ENCODE data around the gene CLEC19A.

DNA sequence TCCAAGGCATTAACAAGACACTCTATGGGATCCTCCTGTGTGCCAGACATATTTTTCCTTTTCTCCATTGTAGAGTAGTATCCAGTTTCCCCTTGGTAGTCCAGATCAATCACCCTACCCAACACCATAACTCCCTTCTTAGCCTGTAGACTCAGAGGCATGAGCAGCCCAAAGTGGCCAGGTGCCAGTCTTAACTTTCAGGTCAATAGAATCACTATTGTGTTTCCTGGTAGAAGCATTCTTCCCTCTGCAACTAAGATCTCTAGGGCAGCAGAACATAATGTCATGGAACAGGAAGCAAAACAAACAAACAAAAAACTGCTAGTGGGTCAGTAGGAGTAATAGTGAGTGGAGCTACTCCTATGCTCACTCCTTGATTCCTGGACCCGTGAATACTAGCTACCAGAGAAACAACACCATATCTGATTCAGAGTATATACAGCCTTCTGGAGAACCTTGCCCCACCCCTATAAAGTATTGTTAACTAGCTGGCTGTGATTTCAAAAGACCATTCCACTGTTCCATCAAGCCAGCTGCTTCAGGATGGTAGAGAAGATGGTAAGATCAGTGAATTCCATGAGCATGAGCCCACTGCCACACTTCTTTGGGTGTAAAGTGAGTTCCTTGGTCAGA, 11.2 kb upstream of the CLEC19A start:
- no peak for TF ChIP-seq EZH2phosphoT487 (IDR thresholded peaks at IDR 0.05; ENCODE audit: borderline replicate concordance, low read length)
- TF ChIP-seq CTCF (IDR thresholded peaks at IDR 0.05; ENCODE audit: low read depth, low read length, poor library complexity, severe bottlenecking) = no peak
